OCI-LY1 (cell line): ENCODE data around the gene CATSPERD.

Source experiments
- H2AFZ ChIP-seq: fragments of 200-600 bp; sonication (generic), shearing (Covaris generic); 2 replicates; pipeline ENCODE4 v1.6.0; 2014; ENCODE audit warnings: antibody characterized with exemption, mild to moderate bottlenecking, low read length
- H3F3A ChIP-seq: fragments of 200-600 bp; sonication (generic), shearing (Covaris generic); 2 replicates; pipeline ENCODE4 v1.6.0; 2014; ENCODE audit warnings: mild to moderate bottlenecking, antibody characterized with exemption, low read length, moderate library complexity; ENCODE audit not compliant: insufficient read depth
- H3K27ac ChIP-seq: fragments of 200-600 bp; sonication (generic); 2 replicates; pipeline ENCODE4 v1.5.1; 2014; ENCODE audit warnings: low read length, mixed run types, mild to moderate bottlenecking, low read depth; ENCODE audit not compliant: poor library complexity, severe bottlenecking
- H3K27me3 ChIP-seq: fragments of 200-600 bp; sonication (generic); 2 replicates; pipeline ENCODE4 v1.6.0; 2014; ENCODE audit warnings: antibody characterized with exemption, mild to moderate bottlenecking, low read length, moderate library complexity; ENCODE audit not compliant: insufficient read depth
- H3K36me3 ChIP-seq: fragments of 200-600 bp; sonication (generic); 2 replicates; pipeline ENCODE4 v1.6.1; 2014; ENCODE audit warnings: mild to moderate bottlenecking, antibody characterized with exemption, low read length, moderate library complexity, mixed read lengths; ENCODE audit not compliant: insufficient read depth
- H3K4me1 ChIP-seq: fragments of 200-600 bp; sonication (generic); 2 replicates; pipeline ENCODE4 v1.5.1; 2014; ENCODE audit warnings: mild to moderate bottlenecking, low read length, moderate library complexity; ENCODE audit not compliant: insufficient read depth, severe bottlenecking
- H3K4me2 ChIP-seq: fragments of 200-600 bp; sonication (generic), shearing (Covaris generic); 2 replicates; pipeline ENCODE4 v1.6.1; 2014; ENCODE audit warnings: low read length
- H3K4me3 ChIP-seq: fragments of 200-600 bp; sonication (generic); 2 replicates; pipeline ENCODE4 v1.5.1; 2014; ENCODE audit warnings: low read length, low read depth, mild to moderate bottlenecking, mixed read lengths; ENCODE audit not compliant: poor library complexity, severe bottlenecking
- H3K79me2 ChIP-seq: fragments of 200-600 bp; shearing (Covaris generic); 2 replicates; pipeline ENCODE4 v1.6.1; 2016; ENCODE audit warnings: mixed run types, low read length, mixed read lengths; ENCODE audit not compliant: insufficient read depth
- H3K9ac ChIP-seq: fragments of 200-600 bp; sonication (generic), shearing (Covaris generic); 2 replicates; pipeline ENCODE4 v1.6.1; 2014; ENCODE audit warnings: mild to moderate bottlenecking, low read length, mixed read lengths
- H3K9me2 ChIP-seq: fragments of 200-600 bp; sonication (generic), shearing (Covaris generic); 2 replicates; pipeline ENCODE4 v1.6.1; 2014; ENCODE audit warnings: low read depth, mild to moderate bottlenecking, low read length, mixed read lengths
- H3K9me3 ChIP-seq: fragments of 200-600 bp; shearing (Covaris generic); 2 replicates; pipeline ENCODE4 v1.6.1; 2014; ENCODE audit warnings: low read length, mixed read lengths
- H4K20me1 ChIP-seq: fragments of 200-600 bp; sonication (generic), shearing (Covaris generic); 2 replicates; pipeline ENCODE4 v1.6.0; 2016; ENCODE audit warnings: mild to moderate bottlenecking, low read length; ENCODE audit not compliant: insufficient read depth
- EZH2 ChIP-seq: fragments of 200-600 bp; sonication (generic), shearing (Covaris generic); IDR thresholded peaks from 2 replicates; pipeline ENCODE4 v1.8.0; 2017; ENCODE audit warnings: borderline replicate concordance, mixed run types, mild to moderate bottlenecking, antibody characterized with exemption, low read length, moderate library complexity, mixed read lengths
- TF ChIP-seq, protein P1 (sequence below): fragments of 200-600 bp; sonication (generic), shearing (Covaris generic); IDR thresholded peaks from 2 replicates; pipeline ENCODE4 v1.5.1; 2017; ENCODE audit warnings: mild to moderate bottlenecking, antibody characterized with exemption, low read length, moderate library complexity, mixed read lengths

The CATSPERD gene

DNA sequence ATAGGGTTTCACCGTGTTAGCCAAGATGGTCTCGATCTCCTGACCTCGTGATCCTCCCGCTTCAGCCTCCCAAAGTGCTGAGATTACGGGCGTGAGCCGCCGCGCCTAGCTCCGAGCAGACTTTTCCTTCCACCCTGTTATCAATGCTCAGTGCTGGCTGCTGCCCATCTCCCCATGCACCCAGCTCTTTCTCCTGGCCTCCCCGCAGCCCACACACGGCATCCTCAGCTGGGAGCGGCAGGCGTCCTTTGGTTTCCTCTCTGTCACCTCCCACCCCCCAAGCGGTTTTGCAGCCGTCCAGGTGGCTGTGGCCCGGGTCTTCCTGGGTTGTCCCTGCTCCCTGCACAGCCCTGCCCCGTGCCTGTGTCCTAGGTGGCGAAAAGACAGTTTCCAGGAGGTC, 52.0 kb downstream of the CATSPERD start:
- H3K79me2 ChIP-seq, result no peaks in the 10 kb centered on the region
- no peak overlapping the region for H3K4me3 ChIP-seq
- no peak overlapping the region for H3K9ac ChIP-seq
- no peaks in the 10 kb centered on the region for H4K20me1 ChIP-seq
- no peaks in the 10 kb centered on the region for H3K9me2 ChIP-seq
- no peak for TF ChIP-seq EZH2
- TF ChIP-seq, protein P1, sequence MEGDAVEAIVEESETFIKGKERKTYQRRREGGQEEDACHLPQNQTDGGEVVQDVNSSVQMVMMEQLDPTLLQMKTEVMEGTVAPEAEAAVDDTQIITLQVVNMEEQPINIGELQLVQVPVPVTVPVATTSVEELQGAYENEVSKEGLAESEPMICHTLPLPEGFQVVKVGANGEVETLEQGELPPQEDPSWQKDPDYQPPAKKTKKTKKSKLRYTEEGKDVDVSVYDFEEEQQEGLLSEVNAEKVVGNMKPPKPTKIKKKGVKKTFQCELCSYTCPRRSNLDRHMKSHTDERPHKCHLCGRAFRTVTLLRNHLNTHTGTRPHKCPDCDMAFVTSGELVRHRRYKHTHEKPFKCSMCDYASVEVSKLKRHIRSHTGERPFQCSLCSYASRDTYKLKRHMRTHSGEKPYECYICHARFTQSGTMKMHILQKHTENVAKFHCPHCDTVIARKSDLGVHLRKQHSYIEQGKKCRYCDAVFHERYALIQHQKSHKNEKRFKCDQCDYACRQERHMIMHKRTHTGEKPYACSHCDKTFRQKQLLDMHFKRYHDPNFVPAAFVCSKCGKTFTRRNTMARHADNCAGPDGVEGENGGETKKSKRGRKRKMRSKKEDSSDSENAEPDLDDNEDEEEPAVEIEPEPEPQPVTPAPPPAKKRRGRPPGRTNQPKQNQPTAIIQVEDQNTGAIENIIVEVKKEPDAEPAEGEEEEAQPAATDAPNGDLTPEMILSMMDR, result no peak
- peaks cover 12% of the 10 kb centered on the region for H3K4me1 ChIP-seq
- H3K9me3 ChIP-seq, result no peaks in the 10 kb centered on the region
- no peaks in the 10 kb centered on the region for H3F3A ChIP-seq
- no peak overlapping the region for H2AFZ ChIP-seq
- H3K36me3 ChIP-seq, result no peaks in the 10 kb centered on the region
- H3K4me2 ChIP-seq, result no peak overlapping the region
- peaks cover 8% of the 10 kb centered on the region; the same call in 1 of the 2 replicates for H3K27me3 ChIP-seq
- H3K27ac ChIP-seq, result no peak overlapping the region

DNA sequence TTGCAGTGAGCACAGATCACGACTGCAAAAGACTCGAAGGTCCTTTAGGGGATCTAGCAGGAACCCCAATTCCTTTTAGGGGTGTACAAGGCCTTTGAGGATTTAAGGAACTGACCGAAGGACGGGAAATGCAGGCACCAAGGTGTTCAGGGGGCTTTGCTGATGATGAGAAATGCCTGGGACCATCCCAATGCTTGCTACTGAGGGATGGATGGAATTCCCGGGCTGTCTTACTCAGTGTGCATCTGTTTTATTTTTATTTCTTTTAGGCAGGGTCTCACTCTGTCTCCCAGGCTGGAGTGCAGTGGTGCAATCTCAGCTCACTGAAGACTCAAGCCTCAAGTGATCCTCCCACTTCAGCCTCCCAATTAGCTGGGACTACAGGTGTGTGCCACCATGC, 52.8 kb downstream of the CATSPERD start:
- no peaks in the 10 kb centered on the region for H4K20me1 ChIP-seq
- H2AFZ ChIP-seq, result no peak overlapping the region
- no peak overlapping the region for H3K4me3 ChIP-seq
- H3K9me2 ChIP-seq, result no peaks in the 10 kb centered on the region
- no peak overlapping the region for H3K4me2 ChIP-seq
- TF ChIP-seq EZH2, result no peak
- TF ChIP-seq, protein P1, result no peak
- no peaks in the 10 kb centered on the region for H3K36me3 ChIP-seq
- H3K27me3 ChIP-seq, result peaks cover 8% of the 10 kb centered on the region; the same call in 1 of the 2 replicates
- H3K4me1 ChIP-seq, result peaks cover 5% of the 10 kb centered on the region
- H3K9ac ChIP-seq, result no peak overlapping the region
- no peaks in the 10 kb centered on the region for H3F3A ChIP-seq
- H3K9me3 ChIP-seq, result no peaks in the 10 kb centered on the region
- no peak overlapping the region for H3K27ac ChIP-seq
- no peaks in the 10 kb centered on the region for H3K79me2 ChIP-seq

GRCh38 chr19:5774921-5775320, 54.5 kb downstream of the CATSPERD start:
- H2AFZ ChIP-seq, result no peak overlapping the region

More at GRCh38 chr19:5774921-5775320, 54.5 kb downstream of the CATSPERD start:
- H3K27me3 ChIP-seq, result peaks cover 8% of the 10 kb centered on the region; the same call in 1 of the 2 replicates
- no peak overlapping the region for H3K27ac ChIP-seq
- no peaks in the 10 kb centered on the region for H3K79me2 ChIP-seq
- H3K9me3 ChIP-seq, result no peaks in the 10 kb centered on the region
- H3K4me2 ChIP-seq, result no peak overlapping the region
- no peaks in the 10 kb centered on the region for H3F3A ChIP-seq
- H4K20me1 ChIP-seq, result no peaks in the 10 kb centered on the region
- no peaks in the 10 kb centered on the region for H3K9me2 ChIP-seq
- no peaks in the 10 kb centered on the region for H3K36me3 ChIP-seq
- H3K4me3 ChIP-seq, result no peak overlapping the region
- no peak for TF ChIP-seq EZH2
- TF ChIP-seq, protein P1, result no peak
- no peak overlapping the region for H3K9ac ChIP-seq
- H3K4me1 ChIP-seq, result no peaks in the 10 kb centered on the region
